HPDE6-E6E7 (cell line): ENCODE data around the gene SNX25.

Experiments used
- DNase-seq: peaks from one replicate; pipeline ENCODE4 v3.0.0; 2011; ENCODE audit warnings: missing footprints; ENCODE audit errors: extremely low spot score

SNX25 gene

DNA sequence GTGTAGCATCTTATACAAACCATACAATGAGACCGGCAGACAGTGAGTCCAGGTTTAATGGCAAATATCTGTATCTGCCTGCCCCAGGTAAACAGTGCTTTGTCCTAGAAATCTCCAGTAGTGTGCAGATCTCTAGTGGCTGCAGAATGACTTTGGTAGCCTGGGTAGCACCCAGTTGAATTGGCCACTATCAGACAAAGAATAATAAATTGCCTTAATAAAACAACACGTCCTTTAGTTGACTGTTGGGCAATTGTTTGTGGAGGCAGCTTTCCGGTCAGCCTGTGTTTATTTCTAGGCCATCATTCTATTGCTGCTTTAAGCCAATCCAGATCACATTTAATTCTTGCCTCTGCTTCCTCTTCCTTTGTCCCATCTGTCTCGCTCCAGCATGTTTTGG is 52.5 kb downstream of the SNX25 start:
- no peak for DNase-seq

DNA sequence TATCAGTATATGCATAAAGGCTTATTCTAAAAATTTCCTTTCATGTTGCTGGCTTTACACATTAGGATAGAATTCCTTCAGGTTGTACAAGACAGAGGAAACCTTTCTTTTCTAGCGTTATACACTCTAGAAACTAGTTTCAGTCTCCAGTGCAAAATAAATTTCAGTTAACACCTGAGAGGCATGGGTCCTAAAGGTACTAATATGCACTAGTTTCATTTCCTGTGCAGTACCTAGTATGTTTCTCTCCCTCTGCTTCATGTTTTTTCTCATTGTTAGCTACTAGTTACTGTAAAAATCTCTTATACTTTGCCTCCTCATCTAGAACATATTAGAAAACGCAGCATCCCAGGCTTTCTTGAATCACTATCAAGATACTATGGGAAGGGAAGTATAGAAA is 54.0 kb downstream of the SNX25 start:
- no peak for DNase-seq

DNA sequence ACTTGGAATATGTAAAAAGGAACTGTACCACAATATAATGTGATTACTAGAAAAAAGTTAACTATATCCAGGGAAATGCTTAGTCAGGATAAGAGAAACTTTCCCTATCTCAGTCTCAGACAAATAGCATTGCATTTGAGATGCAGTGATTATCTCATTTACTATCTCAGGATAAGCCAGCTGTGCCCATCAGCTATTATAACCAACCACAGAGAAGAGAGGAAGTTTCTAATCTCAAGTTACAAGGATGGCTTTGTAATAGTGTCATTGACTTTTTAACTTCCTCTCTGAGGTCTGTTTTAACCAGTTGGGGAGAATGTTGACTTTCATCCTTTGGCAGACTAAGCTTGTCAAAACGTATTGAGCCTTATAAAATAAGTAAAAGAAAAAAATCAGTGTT is 56.5 kb downstream of the SNX25 start:
- DNase-seq: no peak

DNA sequence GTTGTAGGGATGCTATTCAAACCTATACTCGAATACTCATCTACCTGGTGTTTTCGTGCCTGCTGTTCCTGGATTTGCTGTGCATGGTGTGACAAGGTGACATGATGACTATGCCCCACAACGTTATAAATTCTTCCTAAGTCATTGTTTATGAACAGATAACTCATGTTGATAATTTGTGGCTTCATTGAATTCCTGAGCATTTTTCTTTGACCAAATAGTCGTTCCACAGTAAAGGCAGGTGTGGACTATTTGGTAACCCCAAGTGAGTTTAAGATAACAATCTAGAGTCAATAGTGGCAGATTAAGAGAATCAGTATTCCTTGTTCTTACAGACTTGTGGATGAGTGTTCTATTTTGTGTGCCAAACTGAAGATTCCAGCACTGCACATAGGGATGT is 59.9 kb downstream of the SNX25 start:
- no peak for DNase-seq

DNA sequence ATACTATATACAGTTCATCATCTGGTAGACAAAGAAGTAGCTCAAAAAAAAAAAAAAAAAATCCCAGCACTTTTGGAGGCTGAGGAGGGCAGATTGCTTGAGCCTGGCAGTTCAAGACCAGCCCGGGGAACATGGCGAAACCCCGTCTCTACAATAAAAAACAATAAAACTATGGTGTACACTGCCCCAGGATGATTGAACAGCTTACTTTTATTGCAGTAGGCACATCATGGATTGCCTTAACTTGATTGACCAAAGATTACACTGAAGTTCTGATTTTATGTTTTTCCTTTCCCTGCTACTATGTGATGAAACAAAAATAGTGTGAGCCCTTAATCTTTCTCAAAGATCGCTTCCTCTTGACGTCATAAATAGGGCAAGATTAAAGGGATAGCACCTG is 60.6 kb downstream of the SNX25 start:
- DNase-seq: no peak

DNA sequence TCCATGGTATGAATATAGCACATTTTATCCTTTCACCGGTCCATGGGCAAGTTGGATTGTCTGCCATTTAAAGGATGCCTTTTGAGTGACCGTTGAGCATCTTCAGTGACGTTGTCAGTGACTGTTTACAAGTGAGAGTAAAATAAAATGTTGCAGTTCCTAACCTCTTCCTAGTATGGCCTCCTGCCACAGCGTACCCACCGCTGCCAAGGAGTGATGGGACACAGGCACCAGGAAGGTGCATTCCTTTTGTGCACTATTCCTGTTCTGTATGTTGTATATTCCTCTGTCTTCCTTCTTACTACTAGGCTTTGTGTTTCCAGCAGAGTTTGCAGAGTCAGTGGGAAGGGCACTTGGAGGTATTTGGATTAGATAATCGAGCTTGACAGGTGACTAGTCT is 61.5 kb downstream of the SNX25 start:
- no peak for DNase-seq

DNA sequence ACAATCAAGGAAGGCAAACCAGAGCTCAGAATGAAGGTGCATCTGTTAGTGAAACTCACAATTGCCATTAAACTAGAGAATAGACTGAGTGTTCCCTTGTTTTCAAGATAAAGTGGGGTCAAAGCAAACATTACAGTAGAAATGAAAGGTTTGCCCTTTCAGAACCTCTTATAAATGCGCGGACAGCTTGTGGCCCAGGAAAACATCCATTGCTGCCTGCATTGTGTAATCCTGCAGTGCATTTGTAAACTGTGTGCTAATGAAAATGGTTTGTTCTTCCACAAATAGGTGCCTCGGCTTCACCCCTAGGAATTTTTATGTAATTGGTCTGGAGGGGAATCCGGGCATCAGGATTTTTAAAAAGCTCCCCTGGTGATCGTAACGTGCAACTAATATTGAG is 62.8 kb downstream of the SNX25 start:
- no peak for DNase-seq

DNA sequence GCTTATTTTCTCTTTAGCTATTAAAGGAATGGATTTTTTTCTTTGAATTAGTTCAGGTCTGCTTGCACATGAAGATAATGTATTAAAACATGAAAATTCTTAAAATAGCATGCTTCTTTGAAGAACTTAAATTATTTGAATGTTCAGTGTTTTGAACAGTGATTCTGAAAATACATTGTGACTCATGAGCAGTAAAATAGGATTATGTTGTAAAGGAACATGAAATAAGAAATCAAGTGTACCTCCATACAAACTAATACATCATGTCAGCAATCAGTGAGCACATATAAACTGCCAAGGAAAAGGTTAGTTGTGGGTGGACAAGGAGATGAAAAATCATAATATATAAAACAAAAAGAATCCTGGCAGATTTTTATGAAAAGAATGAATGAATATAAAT is 66.1 kb downstream of the SNX25 start:
- DNase-seq: no peak

DNA sequence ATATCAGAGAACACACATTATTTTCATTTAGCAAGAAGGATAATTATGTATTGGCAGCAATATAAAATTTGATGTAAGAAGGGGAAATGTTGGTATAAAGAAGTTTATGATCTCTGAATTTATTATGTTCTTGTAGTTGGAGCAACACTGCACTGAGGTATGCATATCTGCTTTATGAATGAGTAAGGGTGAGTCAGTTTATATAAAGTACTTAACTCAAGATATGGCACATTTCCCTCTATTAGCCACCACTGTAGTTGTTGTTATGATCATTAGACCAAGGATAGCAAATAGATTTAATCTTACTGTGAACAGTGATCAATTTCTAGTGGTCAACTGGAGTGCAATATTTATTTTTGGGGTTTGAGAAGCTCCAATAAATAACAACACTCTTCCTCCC is 66.6 kb downstream of the SNX25 start:
- no peak for DNase-seq

DNA sequence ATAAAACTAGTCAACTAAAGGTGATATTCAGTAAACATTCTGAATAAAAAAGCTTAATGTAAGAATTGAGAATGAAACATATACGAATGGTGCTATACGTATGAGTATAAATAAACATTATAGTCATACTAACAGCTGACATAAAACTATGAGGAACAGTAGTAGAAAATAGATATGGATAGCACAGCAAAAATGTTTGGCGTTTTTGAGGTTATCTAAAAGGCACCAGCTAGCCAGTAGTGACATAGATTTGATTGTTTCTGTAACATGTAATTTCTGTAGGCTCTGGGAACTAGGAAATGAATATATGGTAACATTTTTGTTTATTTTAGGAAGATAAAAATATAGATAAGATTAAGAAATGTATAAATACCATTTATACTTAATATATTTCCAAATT is 69.3 kb downstream of the SNX25 start:
- no peak for DNase-seq

DNA sequence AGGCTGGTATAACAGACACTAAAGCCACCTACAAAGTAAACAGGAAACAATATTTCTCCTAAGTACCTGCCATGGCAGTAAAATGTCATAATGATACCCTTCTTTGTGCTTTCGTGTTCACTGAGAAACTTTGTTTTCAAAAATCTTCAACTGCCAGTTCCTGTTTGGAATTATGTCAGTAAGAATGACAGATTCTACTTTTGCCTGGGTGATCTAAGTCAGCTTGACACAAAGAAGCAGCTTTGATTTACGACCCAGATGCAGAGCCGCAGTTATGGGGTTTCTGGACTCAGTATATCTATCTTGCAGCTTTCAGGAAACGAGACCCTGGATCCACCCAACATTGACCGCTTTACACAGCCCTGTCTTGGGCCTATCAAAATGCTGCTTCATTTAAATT is 71.2 kb downstream of the SNX25 start:
- DNase-seq: no peak

DNA sequence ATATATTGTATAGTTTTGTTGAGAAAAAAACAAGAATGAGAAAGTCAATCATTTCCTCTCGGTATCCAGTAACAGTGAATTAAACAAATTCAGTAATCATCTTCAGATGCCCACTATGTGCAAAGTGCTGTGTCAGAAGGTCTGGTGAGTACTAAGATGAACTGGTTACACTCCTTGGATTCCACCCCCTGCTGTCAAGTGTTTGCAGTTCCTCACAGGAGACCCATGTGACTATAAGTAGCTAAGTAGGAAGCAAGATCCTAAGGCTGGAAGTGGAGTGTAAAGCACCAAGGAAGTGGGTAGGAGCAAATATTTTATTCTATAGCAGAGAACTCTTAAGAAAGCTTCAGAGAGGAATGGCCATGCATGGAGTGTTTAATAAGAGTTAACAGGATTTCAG is 73.6 kb downstream of the SNX25 start:
- DNase-seq: no peak

DNA sequence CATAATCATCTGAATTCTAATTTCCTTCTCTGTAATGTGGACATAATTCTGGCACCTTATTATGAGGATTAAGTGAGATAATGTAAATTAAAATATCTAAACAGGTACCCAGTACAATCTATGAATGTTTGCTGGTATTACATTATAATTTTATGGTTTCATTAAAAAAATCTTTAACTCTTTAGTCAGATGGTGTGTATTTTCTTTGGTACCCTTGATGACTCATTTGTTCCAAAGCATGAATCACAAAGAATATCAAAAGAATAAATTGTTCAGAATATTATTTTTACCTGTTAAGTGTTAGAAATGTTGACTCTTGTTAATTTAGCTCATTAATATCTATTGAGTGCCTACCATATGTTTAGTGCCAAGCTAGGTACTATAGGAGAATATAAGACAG is 74.3 kb downstream of the SNX25 start:
- DNase-seq: peak; percentile 47

DNA sequence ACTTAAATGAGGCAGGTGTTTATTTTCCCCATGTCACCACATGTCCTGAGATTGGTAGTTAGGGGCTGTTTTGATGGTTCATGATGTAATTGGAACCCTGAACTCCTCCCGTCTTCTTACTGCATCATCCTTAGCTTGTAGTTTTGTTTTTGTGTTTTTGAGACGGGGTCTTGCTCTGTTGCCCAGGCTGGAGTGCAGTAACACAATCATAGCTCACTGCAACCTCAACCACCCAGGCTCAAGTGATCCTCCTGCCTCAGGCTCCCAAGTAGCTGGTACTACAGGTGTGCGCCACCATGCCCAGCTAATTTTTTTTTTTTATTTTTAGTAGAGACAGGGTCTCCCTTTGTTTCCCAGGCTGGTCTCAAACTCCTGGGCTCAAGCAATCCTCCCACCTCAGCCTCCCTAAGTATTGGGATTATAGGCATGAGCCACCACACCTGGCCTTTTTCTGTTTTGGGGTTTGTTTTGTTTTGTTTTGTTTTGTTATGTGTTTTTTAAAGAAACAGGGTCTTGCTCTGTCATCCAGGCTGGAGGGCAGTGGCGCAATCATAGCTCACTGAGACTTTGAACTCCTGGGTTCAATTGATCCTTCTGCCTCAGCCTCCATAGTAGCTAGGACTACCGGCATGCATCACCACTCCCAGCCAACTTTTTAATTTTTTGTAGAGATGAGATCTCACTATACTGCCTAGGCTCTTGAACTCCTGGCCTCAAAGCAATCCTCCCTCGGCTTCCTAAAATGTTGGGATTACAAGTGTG is 76.4 kb downstream of the SNX25 start:
- no peak for DNase-seq

DNA sequence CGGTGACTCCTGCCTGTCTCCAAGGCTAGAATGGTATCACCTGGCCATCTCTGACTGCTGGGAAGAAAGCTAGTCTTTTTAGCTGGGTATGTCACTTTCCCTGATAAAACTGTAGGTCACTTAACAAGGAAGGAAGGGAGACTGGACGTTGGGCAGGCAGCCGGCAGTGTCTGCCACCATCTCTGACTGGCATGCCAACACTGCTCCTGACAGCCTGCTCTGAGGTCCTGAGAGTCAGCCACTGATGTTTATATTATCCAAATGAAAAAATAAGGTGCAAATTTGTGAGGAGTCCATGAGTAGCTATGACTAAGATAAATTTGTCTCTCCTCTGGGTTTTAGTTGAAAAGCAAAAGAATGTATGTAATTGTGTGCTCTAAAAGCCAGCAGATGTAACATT is 77.2 kb downstream of the SNX25 start:
- DNase-seq: no peak

DNA sequence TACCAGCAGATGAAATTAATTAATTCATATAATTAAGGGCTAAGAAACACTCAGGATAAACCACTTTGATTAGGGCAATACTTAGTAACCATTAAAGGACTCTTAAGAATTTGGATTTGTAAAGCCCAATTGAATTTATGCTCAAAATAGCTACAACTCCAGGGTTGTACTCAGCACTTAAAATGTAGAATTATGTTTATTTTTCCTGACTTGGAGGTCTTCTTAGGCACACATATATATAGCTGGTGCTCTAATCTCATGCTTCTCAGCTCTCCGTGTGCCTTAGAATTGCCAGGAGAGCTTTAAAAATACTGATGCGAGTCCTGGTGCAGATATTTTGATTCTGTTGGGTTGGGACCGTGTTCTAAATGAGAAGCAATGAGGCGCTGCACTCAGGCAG is 77.6 kb downstream of the SNX25 start:
- DNase-seq: no peak

DNA sequence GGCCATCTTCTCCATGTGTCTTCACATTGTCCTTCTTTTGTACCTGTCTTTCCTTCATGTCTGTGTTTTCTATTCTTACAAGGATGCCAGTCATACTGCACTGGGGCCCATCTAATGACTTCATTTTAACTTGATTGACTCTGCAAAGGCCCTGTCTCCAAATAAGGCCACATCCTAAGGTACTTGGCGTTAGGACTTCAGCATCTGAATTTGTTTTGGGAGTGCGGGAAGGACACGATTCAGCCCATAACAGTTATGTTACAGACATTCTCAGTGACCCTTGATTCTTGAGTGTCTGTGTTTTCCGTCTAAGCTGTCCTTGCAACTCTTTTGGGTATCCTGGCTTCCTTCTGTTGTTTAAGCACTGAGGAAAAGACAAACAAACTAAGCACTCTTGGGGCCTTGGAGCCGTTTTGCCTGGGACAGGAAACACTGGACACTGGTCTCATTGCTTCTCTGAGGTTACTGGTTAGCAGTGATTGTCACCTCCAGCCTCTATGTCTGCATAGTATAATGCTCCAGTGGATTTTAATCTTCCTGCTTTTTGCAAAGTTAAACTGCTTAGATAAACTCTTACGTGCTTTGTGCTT is 80.7 kb downstream of the SNX25 start:
- no peak for DNase-seq

DNA sequence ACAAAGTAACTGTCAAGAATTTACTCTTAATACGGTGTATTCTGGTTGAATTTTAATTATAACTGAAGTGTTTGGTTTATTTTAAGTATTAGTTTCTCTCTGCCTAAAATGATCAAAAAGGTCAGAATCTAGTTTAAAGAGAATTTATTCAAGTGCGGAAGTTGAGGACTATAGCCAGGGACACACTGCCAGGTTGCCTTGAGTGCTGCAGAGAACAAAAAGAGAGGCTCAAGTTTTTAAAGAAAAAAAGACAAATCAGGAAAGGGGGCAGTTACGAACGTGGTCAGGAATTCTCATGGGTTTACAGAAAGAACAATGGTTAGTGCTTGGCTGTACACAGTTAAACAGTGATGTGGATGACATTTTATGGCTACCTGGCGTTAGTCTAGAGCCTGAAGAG is 81.3 kb downstream of the SNX25 start:
- DNase-seq: no peak

DNA sequence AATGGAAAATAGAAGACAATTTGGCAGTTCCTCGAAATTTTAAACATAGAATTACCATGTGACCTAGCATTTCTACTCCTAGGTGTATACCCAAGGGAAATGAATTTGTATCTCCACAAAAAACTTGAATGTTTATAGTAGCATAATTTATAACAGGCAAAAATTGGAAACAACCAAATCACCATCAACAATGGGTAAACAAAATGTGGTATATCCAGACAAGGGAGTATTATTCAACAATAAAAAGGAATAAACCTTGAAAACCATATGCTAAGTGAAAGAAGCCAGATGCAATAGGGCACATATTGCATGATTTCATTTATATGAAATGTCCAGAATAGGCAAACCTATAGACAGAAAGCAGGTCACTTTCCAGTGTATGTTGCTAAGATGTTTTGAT is 83.8 kb downstream of the SNX25 start:
- no peak for DNase-seq

DNA sequence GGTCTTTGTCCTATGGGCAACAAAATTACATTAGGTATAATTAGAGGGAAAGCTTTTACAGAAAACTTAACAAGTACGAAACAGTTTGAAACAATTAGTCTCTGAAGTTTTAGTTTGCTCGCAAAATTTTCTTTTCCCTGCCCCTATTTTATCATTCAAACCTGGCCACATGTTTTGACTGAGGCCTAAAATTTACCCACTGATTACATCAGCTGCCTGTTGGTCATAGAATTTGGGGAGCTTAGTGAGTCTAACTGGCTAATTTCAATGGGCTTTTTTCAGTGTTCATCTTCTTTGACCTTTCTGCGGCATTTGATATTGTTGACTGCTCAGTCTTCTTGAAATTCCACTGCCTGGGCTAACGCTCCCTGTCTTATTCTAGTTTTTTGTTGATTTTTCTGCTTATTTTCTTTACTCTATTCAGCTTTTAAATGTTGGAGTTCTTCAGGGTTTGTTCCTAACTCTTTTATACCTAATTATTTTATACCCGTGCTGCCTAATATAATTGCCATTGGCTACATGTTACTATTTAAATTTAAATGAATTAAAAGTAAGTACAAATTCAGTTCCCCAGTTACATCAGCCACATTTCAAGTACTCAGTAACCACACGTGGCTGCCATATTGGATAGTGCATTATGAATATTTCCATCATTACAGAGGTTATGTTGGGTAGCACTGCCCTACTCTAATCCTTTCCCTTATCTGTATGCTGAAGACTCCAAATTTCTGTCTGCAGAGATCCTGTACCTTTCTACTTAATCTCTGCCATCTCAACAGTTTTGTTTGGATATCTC is 87.5 kb downstream of the SNX25 start:
- no peak for DNase-seq

DNA sequence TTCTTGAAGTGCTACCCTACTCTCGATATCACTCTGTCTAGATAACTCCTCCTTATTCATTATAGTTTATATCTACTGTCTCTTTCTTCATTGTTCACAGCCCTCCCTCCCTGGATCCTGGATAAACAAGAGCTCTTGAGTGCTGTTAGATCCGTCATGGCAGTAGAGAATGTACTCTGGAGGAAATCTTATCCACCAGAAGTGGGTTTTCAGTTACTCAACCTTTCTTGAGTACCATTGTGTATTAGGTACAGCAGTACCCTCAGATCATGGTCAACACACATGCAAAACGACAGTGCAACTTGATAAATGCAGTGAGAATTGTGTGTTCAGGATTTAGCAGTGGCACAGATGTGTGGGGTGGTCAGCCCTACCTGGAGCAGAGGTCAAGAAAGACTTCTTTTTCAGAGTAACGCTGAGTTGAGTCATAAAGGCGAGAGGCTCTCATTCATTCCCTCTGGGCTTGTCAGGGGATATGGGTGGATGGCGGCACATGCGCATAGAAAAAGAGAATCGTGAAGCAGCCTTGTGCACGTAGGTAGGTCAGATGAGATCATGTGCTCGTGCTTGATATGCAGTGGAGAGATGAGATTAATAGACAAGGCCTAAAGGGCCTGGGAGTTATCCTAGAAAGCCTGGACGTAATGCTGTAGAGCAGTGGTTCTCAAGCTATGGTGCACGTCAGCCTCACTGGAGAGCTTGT is 89.5 kb downstream of the SNX25 start:
- DNase-seq: no peak

DNA sequence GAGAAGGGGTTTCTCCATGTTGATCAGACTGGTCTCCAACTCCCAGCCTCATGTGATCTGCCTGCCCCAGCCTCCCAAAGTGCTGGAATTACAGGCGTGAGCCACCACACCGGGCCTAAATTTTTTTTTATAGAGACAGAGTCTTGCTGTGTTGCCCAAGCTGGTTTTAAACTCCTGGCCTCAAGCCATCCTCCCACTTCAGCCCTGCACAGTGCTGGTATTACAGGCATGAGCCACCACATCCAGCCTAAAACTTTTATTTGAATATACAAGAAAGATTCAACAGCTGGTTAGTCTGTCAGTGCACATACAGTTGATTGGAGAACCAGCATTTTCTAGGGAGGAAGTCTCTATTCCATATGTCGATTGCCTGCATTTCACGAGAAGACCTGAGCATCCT is 95.1 kb downstream of the SNX25 start:
- DNase-seq: no peak
